K562 (cell line): ENCODE measurements around the gene CCDC69. TPM values are rescaled to one million over a fixed set of nuclear protein-coding genes. Genes with fewer than 3 reads are reported as not detected.

Source experiments
- ATAC-seq: fragments of 200-7000 bp; cut with Tn5 transposase; 3 replicates; pipeline ENCODE4 v1.9.1; 2020; ENCODE audit warnings: moderate library complexity
- BruUV-seq: library from RNA; stranded (reverse); fragments of 400-500 nt; replicated peaks from 2 replicates; lab custom pipeline; 2021; lab: Mats Ljungman, UMichigan
- CTCF ChIA-PET: fragments of 300-600 bp; formaldehyde crosslinking; extraction: SDS; loops from one replicate; lab custom pipeline; 2021; ENCODE audit warnings: low intra/inter-chr PET ratio; lab: Yijun Ruan, JAX
- POLR2A ChIA-PET: fragments of 300-600, 350-650 bp; sonication (Branson Sonifier 250); formaldehyde crosslinking; extraction: SDS; loops from one replicate; lab custom pipeline; 2021; ENCODE audit warnings: antibody characterized with exemption, inconsistent platforms; lab: Yijun Ruan, JAX
- DNase-seq, 4 experiments: peaks; one replicate each; pipeline versions ENCODE4 v3.0.0 to v3.0.0-alpha.2; 2011 to 2018; ENCODE audit warnings: low spot score in 3 of 4, mixed read lengths in 3 of 4; ENCODE audit errors: extremely low read depth in 1 of 4
- FAIRE-seq: peaks from 2 replicates; lab custom pipeline; 2011; peaks lifted over from hg19 to GRCh38; lab: Jason Lieb, UNC
- H2AFZ ChIP-seq: 2 replicates; pipeline ENCODE4 v1.6.0; 2011; ENCODE audit warnings: low read depth, low read length, control low read depth, inconsistent platforms
- H3K27ac ChIP-seq: fragments of 200-600 bp; 3 replicates; pipeline ENCODE4 v1.8.0; 2011; ENCODE audit warnings: low read depth, mild to moderate bottlenecking, control low read depth, inconsistent platforms, low read length, moderate library complexity, mixed read lengths; ENCODE audit errors: extremely low read depth
- H3K27me3 ChIP-seq, 2 experiments: fragments of 300-600 bp in 1 of 2; 2 replicates in 1 of 2; 3 replicates in 1 of 2; pipeline versions ENCODE4 v1.6.0 to v1.8.0; 2011; ENCODE audit warnings: inconsistent platforms in 2 of 2, low read length in 2 of 2, mild to moderate bottlenecking in 1 of 2, mixed read lengths in 1 of 2, moderate library complexity in 1 of 2; ENCODE audit not compliant: control insufficient read depth in 2 of 2, insufficient read depth in 2 of 2
- H3K36me3 ChIP-seq: fragments of 300-600 bp; 3 replicates; pipeline ENCODE4 v1.8.0; 2011; ENCODE audit warnings: mild to moderate bottlenecking, low read length, inconsistent platforms; ENCODE audit not compliant: control insufficient read depth, insufficient read depth
- H3K4me1 ChIP-seq, 2 experiments: fragments of 200-600 bp in 1 of 2; replicated peaks in 1 of 2; 2 replicates in 1 of 2; 3 replicates in 1 of 2; pipeline versions ENCODE4 v1.5.1 to v1.8.0; 2011; ENCODE audit warnings: inconsistent platforms in 2 of 2, low read length in 2 of 2, mild to moderate bottlenecking in 1 of 2, mixed read lengths in 1 of 2, moderate library complexity in 1 of 2; ENCODE audit not compliant: control insufficient read depth in 2 of 2, insufficient read depth in 2 of 2
- H3K4me2 ChIP-seq: 2 replicates; pipeline ENCODE4 v1.6.1; 2011; ENCODE audit warnings: low read length, control low read depth, inconsistent platforms, mixed read lengths; ENCODE audit not compliant: insufficient read depth
- H3K4me3 ChIP-seq: fragments of 200-600 bp; sonication (generic), shearing (Covaris generic); 2 replicates; pipeline ENCODE4 v1.5.1; 2016; ENCODE audit warnings: control low read depth, inconsistent platforms
- H3K79me2 ChIP-seq: fragments of 200-600 bp; 3 replicates; pipeline ENCODE4 v1.8.0; 2011; ENCODE audit warnings: low read length, inconsistent platforms; ENCODE audit not compliant: control insufficient read depth, insufficient read depth
- H3K9ac ChIP-seq, 2 experiments: 2 replicates each; pipeline versions ENCODE4 v1.6.0 to v1.6.1; 2011; ENCODE audit warnings: low read depth in 2 of 2, low read length in 2 of 2, control low read depth in 1 of 2, inconsistent platforms in 1 of 2, mild to moderate bottlenecking in 1 of 2, mixed read lengths in 1 of 2; ENCODE audit not compliant: insufficient read depth in 1 of 2
- H3K9me1 ChIP-seq: one replicate; pipeline ENCODE4 v1.6.0; 2011; ENCODE audit warnings: inconsistent platforms, mild to moderate bottlenecking, low read length, moderate library complexity; ENCODE audit not compliant: control insufficient read depth, insufficient read depth
- H3K9me3 ChIP-seq: replicated peaks from 2 replicates; pipeline ENCODE4 v1.5.1; 2011; ENCODE audit warnings: low read depth, low read length, inconsistent platforms; ENCODE audit not compliant: control insufficient read depth, insufficient read depth
- H4K20me1 ChIP-seq: replicated peaks from 2 replicates; pipeline ENCODE4 v1.6.1; 2011; ENCODE audit warnings: low read length, inconsistent platforms, mixed read lengths; ENCODE audit not compliant: control insufficient read depth, insufficient read depth
- ASH1L ChIP-seq: fragments of 450-650 bp; IDR thresholded peaks from 2 replicates; pipeline ENCODE4 v1.6.1; 2018; ENCODE audit warnings: borderline replicate concordance, mild to moderate bottlenecking, low read depth; ENCODE audit not compliant: partially characterized antibody
- CXXC5 ChIP-seq: fragments of 250-450 bp; sonication (Bioruptor Pico); IDR thresholded peaks from 2 replicates; pipeline ENCODE4 v1.8.0; 2022; ENCODE audit warnings: inconsistent platforms, mild to moderate bottlenecking, moderate library complexity
- FIP1L1 ChIP-seq: fragments of 200-400 bp; formaldehyde crosslinking; IDR thresholded peaks from 2 replicates; pipeline ENCODE4 v1.6.1; 2018; ENCODE audit warnings: mild to moderate bottlenecking, low read depth, low read length; ENCODE audit not compliant: poor library complexity, severe bottlenecking
- JUND ChIP-seq, 2 experiments: IDR thresholded peaks; 2 replicates in 1 of 2; 3 replicates in 1 of 2; pipeline ENCODE4 v1.6.1; 2011; ENCODE audit warnings: borderline replicate concordance in 2 of 2, low read depth in 2 of 2, low read length in 2 of 2, improper control_type of control experiment in 1 of 2, missing biosample characterization in 1 of 2, missing genetic modification characterization in 1 of 2, missing genetic modification reagents in 1 of 2
- LCOR ChIP-seq: sonication (generic); formaldehyde crosslinking; IDR thresholded peaks from 2 replicates; pipeline ENCODE4 v1.8.0; 2022; ENCODE audit warnings: mild to moderate bottlenecking, missing genetic modification reagents
- MECOM ChIP-seq: fragments of 250-450 bp; sonication (Bioruptor Pico); IDR thresholded peaks from 2 replicates; pipeline ENCODE4 v1.8.0; 2022; ENCODE audit warnings: inconsistent platforms
- MEF2A ChIP-seq: IDR thresholded peaks from 2 replicates; pipeline ENCODE4 v1.6.1; 2011; ENCODE audit warnings: low read depth, mild to moderate bottlenecking, low read length, moderate library complexity; ENCODE audit not compliant: control insufficient read depth
- ZNF79 ChIP-seq: fragments of 250-450 bp; sonication (Bioruptor Pico); IDR thresholded peaks from 2 replicates; pipeline ENCODE4 v1.4.0; 2020; ENCODE audit warnings: low read depth, mild to moderate bottlenecking, moderate library complexity
- WGBS: fragments of 100-300 bp; shearing (Covaris generic); methylation state at CpG from one replicate; pipeline ENCODE4 v1.1.6; 2016; ENCODE audit warnings: low coverage, mixed read lengths; ENCODE audit not compliant: insufficient coverage; ENCODE audit errors: missing lambda C conversion rate; 5-methylcytosine and 5-hydroxymethylcytosine counted together
- in situ Hi-C: fragments of 300-500 bp; cut with MboI; formaldehyde crosslinking; loops from 4 replicates; pipeline ENCODE4 v1.15.0; 2018; ENCODE audit warnings: inconsistent platforms, mixed read lengths
- intact Hi-C: fragments of 100-400 bp; cut with micrococcal nuclease; formaldehyde crosslinking; loops from 2 replicates; pipeline ENCODE4 v1.14.2; 2022
- polyA plus RNA-seq, 8 experiments: library from polyadenylated mRNA; depleted of rRNA in 4 of 8; stranded (reverse) in 5 of 8; unstranded in 3 of 8; fragments of >200 nt; fragmentation: Nextera tagmentation in 2 of 8; fragmentation: Illumina TruSeq in 1 of 8; extraction: Ambion mirVana in 2 of 8; extraction: Trizol in 1 of 8; gene quantifications; 2 replicates each; pipeline versions ENCODE4 v1.2.1 to v1.2.3, GENCODE V29; 2011 to 2014; ENCODE audit warnings: inconsistent platforms in 1 of 8, missing spikeins in 1 of 8
- total RNA-seq, 7 experiments: library from RNA; depleted of rRNA in 6 of 7; stranded (reverse); fragments of >200 nt in 6 of 7; fragmentation: Illumina TruSeq in 2 of 7; extraction: Trizol in 2 of 7; gene quantifications; 2 replicates each; pipeline versions ENCODE4 v1.2.1 to v1.2.3, GENCODE V29; 2011 to 2021; ENCODE audit warnings: low replicate concordance in 1 of 7
- TF ChIP-seq, protein P1 (sequence below): sonication (generic); IDR thresholded peaks from 2 replicates; pipeline ENCODE4 v1.6.1; 2016

Gene CCDC69
- total and polyA plus RNA-seq, 9 of the 15 experiments (the other 6 are each of a cell fraction or from before 2014, with no cell fraction given), result 0.65 to 12.2 (median 7.6) TPM

DNA sequence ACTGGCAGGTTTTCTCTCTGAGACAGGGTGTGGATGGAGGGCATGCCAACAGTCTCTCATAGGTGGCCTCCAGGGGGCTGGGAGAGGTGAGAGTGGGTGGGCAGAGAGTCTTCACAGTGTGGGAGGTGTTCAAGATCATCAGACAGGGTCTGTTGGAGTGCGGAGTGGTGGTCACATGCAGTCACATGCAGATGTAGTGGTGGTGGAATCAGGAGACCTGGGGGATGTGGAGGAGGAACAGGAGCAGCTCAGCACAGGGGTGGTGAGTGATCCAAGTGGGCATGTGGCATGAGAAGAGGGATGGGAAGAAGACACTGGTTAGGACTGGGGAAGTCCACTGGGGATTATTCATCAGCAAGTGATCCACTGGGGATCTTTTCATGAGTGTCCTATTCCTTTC is 34.9 kb upstream of the CCDC69 start:
- DNase-seq (no peak), ATAC-seq (no peak), FAIRE-seq (no peak)
- Histone ChIP-seq H2AFZ (no peak overlapping the region), H3K27ac (no peak overlapping the region), H3K4me3 (no peak overlapping the region), H3K9me1 (no peaks in the 10 kb centered on the region), H3K79me2 (peaks cover 2% of the 10 kb centered on the region; the same call in 1 of the 3 replicates), H3K4me2 (no peak overlapping the region), H3K9me3 (no peaks in the 10 kb centered on the region), H3K27me3 (no peaks in the 10 kb centered on the region), H3K4me1 (peaks cover 0 to 8% of the 10 kb centered on the region in 2 experiments; a peak in 3 of 5 replicates), H3K9ac (no peak overlapping the region), H3K36me3 (peaks cover 3% of the 10 kb centered on the region; the same call in 1 of the 3 replicates), H4K20me1 (no peaks in the 10 kb centered on the region)
- CTCF ChIA-PET, result no interaction called here
- BruUV-seq, result no TSS peak
- intact Hi-C loops, result no loop called here
- TF ChIP-seq MECOM (CRISPR knock-in tag) (no peak), ZNF79 (no peak), JUND (IDR thresholded peaks at IDR 0.05; ENCODE audit: borderline replicate concordance, low read depth, low read length) (no peak), JUND (tag; IDR thresholded peaks at IDR 0.05; ENCODE audit: borderline replicate concordance, low read depth, low read length) (no peak), LCOR (CRISPR knock-in tag) (no peak), CXXC5 (CRISPR knock-in tag) (no peak), ASH1L (no peak), MEF2A (no peak), FIP1L1 (no peak)
- TF ChIP-seq, protein P1, sequence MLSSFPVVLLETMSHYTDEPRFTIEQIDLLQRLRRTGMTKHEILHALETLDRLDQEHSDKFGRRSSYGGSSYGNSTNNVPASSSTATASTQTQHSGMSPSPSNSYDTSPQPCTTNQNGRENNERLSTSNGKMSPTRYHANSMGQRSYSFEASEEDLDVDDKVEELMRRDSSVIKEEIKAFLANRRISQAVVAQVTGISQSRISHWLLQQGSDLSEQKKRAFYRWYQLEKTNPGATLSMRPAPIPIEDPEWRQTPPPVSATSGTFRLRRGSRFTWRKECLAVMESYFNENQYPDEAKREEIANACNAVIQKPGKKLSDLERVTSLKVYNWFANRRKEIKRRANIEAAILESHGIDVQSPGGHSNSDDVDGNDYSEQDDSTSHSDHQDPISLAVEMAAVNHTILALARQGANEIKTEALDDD, result no peak
- WGBS, result 0% methylated on average over 1 of the region's 1 CpG
- POLR2A ChIA-PET, result interaction anchor here (0.6 kb wide), 1 partner anchor 370 kb away, joined by 4 read pairs; no protein-coding TSS in a partner anchor
- in situ Hi-C loops, result no loop called here
